ENCODE results near the gene DIP2C. TPM values are rescaled to one million over a fixed set of nuclear protein-coding genes. Genes with fewer than 3 reads are reported as not detected.

Gene DIP2C
- total and polyA plus RNA-seq, 2 donors (not counting 1 experiment from before 2014, with no cell fraction given) = 1.3 to 1.9 TPM

- 91% methylated on average over 22 of the region's 25 CpGs for WGBS (ENCODE audit: insufficient coverage)
- H3K4me3 ChIP-seq (ENCODE audit: control extremely low read depth in 1 of 5, extremely low read depth in 1 of 5, insufficient read depth in 1 of 5, low read depth in 2 of 5, low read length in 4 of 5) = no peak overlapping the region
Measured at GRCh38 chr10:636016-636730, 53.3 kb downstream of the DIP2C start.

More at GRCh38 chr10:636016-636730, 53.3 kb downstream of the DIP2C start:
- TF ChIP-seq EZH2 (IDR thresholded peaks at IDR 0.05; ENCODE audit: borderline replicate concordance, insufficient read depth, low read depth, low read length, poor library complexity, severe bottlenecking) = no peak
- TF ChIP-seq CTCF (IDR thresholded peaks at IDR 0.05) = no peak
- H3K9ac ChIP-seq (ENCODE audit: low read length) = no peak overlapping the region
- H3K9me3 ChIP-seq (ENCODE audit: control extremely low read depth in 1 of 3, control insufficient read depth in 2 of 3, insufficient read depth in 1 of 3, low read length in 2 of 3) = no peaks in the 10 kb centered on the region
- H3K9me3 Mint-ChIP-seq (ENCODE audit: insufficient read depth) = no peaks in the 10 kb centered on the region
- no peak overlapping the region for H3K4me3 Mint-ChIP-seq
- ChIA-PET POLR2A (no interaction called here), CTCF (no interaction called here)
- no peak overlapping the region for H3K27ac Mint-ChIP-seq
- intact Hi-C loops (cut with micrococcal nuclease) = no loop called here
- DNase-seq (no peak), ATAC-seq (ENCODE audit: low read depth) (no peak)
- H3K4me2 ChIP-seq (replicated peaks; ENCODE audit: low read depth, low read length, poor library complexity, severe bottlenecking) = no peak overlapping the region
- peaks cover 0 to 8% (median 0%) of the 10 kb centered on the region in 4 experiments for H3K27me3 ChIP-seq (replicated peaks in 1 of 4; ENCODE audit: control extremely low read depth in 1 of 4, control insufficient read depth in 3 of 4, insufficient read depth in 4 of 4, low read length in 3 of 4)
- H3K36me3 ChIP-seq (replicated peaks in 1 of 2; ENCODE audit: control extremely low read depth in 1 of 2, control insufficient read depth in 1 of 2, extremely low read depth in 1 of 2, insufficient read depth in 2 of 2, low read length in 1 of 2) = no peaks in the 10 kb centered on the region
- no peaks in the 10 kb centered on the region for H3K4me1 Mint-ChIP-seq
- no peak overlapping the region for H2AFZ ChIP-seq (ENCODE audit: insufficient read depth, low read depth, low read length, poor library complexity, severe bottlenecking)
- H4K20me1 ChIP-seq (ENCODE audit: control insufficient read depth, insufficient read depth, low read length, poor library complexity, severe bottlenecking) = no peaks in the 10 kb centered on the region
- peaks cover 17% of the 10 kb centered on the region for H3K27me3 Mint-ChIP-seq
- no peaks in the 10 kb centered on the region for H3K79me2 ChIP-seq (ENCODE audit: control insufficient read depth, insufficient read depth, low read length)
- no peaks in the 10 kb centered on the region for H3K4me1 ChIP-seq (ENCODE audit: control insufficient read depth in 2 of 2, insufficient read depth in 2 of 2, low read length in 2 of 2)
- no peak overlapping the region for H3K27ac ChIP-seq (ENCODE audit: low read length in 2 of 2)
